Measurements from ENCODE around the gene ENTREP3. TPM values are rescaled to one million over a fixed set of nuclear protein-coding genes. Genes with fewer than 3 reads are reported as not detected.

ENTREP3 gene
- total RNA-seq, 3 donors from 2014 or later (not counting 1 experiment from before 2014, with no cell fraction given), result 6.9 to 10.0 (median 8.9) TPM

DNA sequence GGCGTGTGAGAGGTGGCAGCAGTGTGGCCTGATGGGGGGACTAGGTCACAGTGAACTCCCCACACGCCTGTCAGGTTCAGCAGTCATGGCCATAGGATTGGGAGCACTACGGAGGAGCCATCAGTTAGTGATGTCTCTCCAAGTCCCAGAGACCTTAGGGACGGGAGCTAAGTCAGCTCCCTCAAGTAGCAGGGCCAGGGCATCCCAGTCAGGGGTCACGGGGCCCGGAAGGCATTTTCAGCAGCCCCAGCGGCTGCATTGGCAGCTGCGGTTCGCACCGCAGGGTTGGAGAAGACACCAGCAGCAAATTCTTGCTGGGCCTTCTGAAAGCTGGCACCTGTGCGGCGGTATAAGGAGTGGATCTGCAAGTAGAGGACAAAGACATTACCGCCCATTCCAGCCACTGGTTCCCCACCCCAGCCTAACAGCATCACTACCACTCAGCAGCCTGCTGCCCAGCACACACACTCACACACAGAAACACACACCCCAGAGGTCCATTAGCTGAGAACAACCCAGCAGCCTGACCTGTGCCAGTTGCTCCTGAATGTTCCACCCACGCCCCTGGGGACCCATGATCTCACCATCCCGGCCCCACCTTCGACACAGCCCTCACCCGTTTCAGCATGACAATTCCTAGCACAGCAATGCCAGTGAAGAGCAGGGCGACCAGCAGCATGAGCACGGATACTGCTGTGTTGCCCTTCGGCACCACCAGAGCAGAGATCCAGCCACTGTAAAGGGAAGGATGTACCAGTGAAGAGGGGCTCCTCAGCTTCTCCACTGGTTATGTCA, 972 bp upstream of the ENTREP3 start:
- H3K36me3 ChIP-seq (ENCODE audit: control insufficient read depth, insufficient read depth, low read length), result peaks cover 24% of the 10 kb centered on the region
- ATAC-seq (no peak), DNase-seq (no peak)
- H3K4me1 ChIP-seq (ENCODE audit: control insufficient read depth, insufficient read depth, low read length), result peaks cover 28% of the 10 kb centered on the region
- H3K27ac Mint-ChIP-seq, result peak overlapping the region; percentile 16 to 87
- H3K27me3 Mint-ChIP-seq (ENCODE audit: low read depth in 2 of 2), result no peaks in the 10 kb centered on the region
- H3K9me3 ChIP-seq (ENCODE audit: control insufficient read depth, insufficient read depth, low read length), result no peaks in the 10 kb centered on the region
- no peaks in the 10 kb centered on the region for H3K9me3 Mint-ChIP-seq
- H3K27me3 ChIP-seq (ENCODE audit: control insufficient read depth, insufficient read depth, low read length), result no peaks in the 10 kb centered on the region
- TF ChIP-seq, protein P1, sequence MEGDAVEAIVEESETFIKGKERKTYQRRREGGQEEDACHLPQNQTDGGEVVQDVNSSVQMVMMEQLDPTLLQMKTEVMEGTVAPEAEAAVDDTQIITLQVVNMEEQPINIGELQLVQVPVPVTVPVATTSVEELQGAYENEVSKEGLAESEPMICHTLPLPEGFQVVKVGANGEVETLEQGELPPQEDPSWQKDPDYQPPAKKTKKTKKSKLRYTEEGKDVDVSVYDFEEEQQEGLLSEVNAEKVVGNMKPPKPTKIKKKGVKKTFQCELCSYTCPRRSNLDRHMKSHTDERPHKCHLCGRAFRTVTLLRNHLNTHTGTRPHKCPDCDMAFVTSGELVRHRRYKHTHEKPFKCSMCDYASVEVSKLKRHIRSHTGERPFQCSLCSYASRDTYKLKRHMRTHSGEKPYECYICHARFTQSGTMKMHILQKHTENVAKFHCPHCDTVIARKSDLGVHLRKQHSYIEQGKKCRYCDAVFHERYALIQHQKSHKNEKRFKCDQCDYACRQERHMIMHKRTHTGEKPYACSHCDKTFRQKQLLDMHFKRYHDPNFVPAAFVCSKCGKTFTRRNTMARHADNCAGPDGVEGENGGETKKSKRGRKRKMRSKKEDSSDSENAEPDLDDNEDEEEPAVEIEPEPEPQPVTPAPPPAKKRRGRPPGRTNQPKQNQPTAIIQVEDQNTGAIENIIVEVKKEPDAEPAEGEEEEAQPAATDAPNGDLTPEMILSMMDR (IDR thresholded peaks at IDR 0.05), result no peak
- intact Hi-C loops (cut with micrococcal nuclease), result loop anchor here (10.0 kb wide), 1 partner anchor 249 kb away; no protein-coding TSS in a partner anchor
- H3K4me1 Mint-ChIP-seq, result peaks cover 39 to 43% of the 10 kb centered on the region in 2 donors
- WGBS (ENCODE audit: insufficient coverage), result 93% methylated on average over 20 of the region's 20 CpGs
- H3K36me3 Mint-ChIP-seq, result peaks cover 9% of the 10 kb centered on the region
- no peak overlapping the region for H3K27ac ChIP-seq (ENCODE audit: low read length)
- peak overlapping the region; percentile 90 for H3K4me3 Mint-ChIP-seq
- H3K4me3 ChIP-seq (ENCODE audit: low read length), result no peak overlapping the region

DNA sequence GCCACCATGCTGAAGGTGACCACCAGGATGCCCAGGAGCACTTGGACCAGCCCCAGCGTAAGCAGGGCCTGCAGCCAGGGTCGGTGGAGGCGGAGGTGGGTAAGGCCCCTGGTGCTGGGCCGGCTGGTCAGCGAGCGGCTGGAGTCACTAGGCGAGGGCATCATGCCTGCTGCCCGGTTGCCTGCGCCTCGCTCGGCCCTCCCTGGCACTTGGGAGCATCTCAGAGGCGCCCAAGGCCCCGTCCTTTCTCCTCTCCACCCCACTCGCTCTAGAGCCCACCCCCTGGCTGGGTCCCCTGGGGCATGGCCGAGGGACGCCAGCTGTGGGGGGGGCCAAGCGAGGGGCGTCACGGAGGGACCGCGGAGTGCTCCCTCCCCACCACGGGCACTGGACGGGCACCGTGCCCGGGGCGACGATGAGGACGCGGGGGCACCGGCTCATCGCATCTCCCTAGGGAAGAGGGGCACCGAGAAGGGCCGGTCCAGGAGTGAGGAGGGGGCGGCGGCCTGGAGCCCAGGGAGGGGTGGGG, 505 bp downstream of the ENTREP3 start:
- H3K9me3 ChIP-seq (ENCODE audit: control insufficient read depth, insufficient read depth, low read length), result no peaks in the 10 kb centered on the region
- H3K27ac Mint-ChIP-seq, result peak overlapping the region in 1 of 2 donors; percentile 87
- ATAC-seq (no peak), DNase-seq (no peak)
- peaks cover 19% of the 10 kb centered on the region for H3K36me3 ChIP-seq (ENCODE audit: control insufficient read depth, insufficient read depth, low read length)
- peak overlapping the region; percentile 90 for H3K4me3 Mint-ChIP-seq
- H3K9me3 Mint-ChIP-seq, result no peaks in the 10 kb centered on the region
- no peaks in the 10 kb centered on the region for H3K27me3 Mint-ChIP-seq (ENCODE audit: low read depth in 2 of 2)
- TF ChIP-seq, protein P1 (IDR thresholded peaks at IDR 0.05), result no peak
- 13% methylated on average over 35 of the region's 35 CpGs for WGBS (ENCODE audit: insufficient coverage)
- H3K36me3 Mint-ChIP-seq, result peaks cover 9% of the 10 kb centered on the region
- no peak overlapping the region for H3K27ac ChIP-seq (ENCODE audit: low read length)
- peaks cover 31 to 37% of the 10 kb centered on the region in 2 donors for H3K4me1 Mint-ChIP-seq
- no peaks in the 10 kb centered on the region for H3K27me3 ChIP-seq (ENCODE audit: control insufficient read depth, insufficient read depth, low read length)
- peak overlapping the region; percentile 85 for H3K4me3 ChIP-seq (ENCODE audit: low read length)
- intact Hi-C loops (cut with micrococcal nuclease), result loop anchor here (10.0 kb wide), 1 partner anchor 250 kb away; no protein-coding TSS in a partner anchor
- peaks cover 33% of the 10 kb centered on the region for H3K4me1 ChIP-seq (ENCODE audit: control insufficient read depth, insufficient read depth, low read length)

DNA sequence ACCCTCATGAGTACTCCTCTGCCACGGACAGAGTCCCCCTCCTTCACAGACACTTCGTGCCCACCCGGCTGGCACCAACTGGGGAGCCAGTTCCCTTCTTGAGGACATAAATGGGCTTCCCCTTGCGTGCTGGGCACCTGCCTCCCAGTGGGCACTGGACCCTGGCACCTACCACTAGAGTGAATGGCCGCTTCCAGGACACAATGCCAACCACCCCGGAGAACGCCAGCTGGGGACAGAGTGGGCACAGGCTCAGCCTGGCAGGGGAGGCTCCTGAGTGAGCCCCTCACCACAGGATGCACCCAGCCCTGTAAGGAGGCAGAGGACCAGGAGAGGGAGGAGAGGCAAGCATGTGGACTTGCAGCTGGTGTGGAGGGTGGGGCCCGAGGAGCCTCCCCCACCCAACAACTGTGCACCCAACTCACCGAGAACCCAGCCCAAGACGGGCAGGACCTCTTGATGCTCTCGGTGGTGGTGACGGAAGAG, 1.0 kb downstream of the ENTREP3 start:
- TF ChIP-seq, protein P1 (IDR thresholded peaks at IDR 0.05), result no peak
- Mint-ChIP-seq H3K36me3 (peaks cover 9% of the 10 kb centered on the region), H3K27me3 (ENCODE audit: low read depth in 2 of 2) (no peaks in the 10 kb centered on the region), H3K27ac (peak overlapping the region in 1 of 2 donors; percentile 63), H3K4me1 (peaks cover 31 to 37% of the 10 kb centered on the region in 2 donors), H3K4me3 (peak overlapping the region; percentile 86), H3K9me3 (no peaks in the 10 kb centered on the region)
- ATAC-seq, result no peak
- Histone ChIP-seq H3K27me3 (ENCODE audit: control insufficient read depth, insufficient read depth, low read length) (no peaks in the 10 kb centered on the region), H3K36me3 (ENCODE audit: control insufficient read depth, insufficient read depth, low read length) (peaks cover 19% of the 10 kb centered on the region), H3K4me1 (ENCODE audit: control insufficient read depth, insufficient read depth, low read length) (peaks cover 33% of the 10 kb centered on the region), H3K4me3 (ENCODE audit: low read length) (no peak overlapping the region), H3K27ac (ENCODE audit: low read length) (no peak overlapping the region), H3K9me3 (ENCODE audit: control insufficient read depth, insufficient read depth, low read length) (no peaks in the 10 kb centered on the region)
- intact Hi-C loops (cut with micrococcal nuclease), result loop anchor here (10.0 kb wide), 1 partner anchor 251 kb away; no protein-coding TSS in a partner anchor
- no peak for DNase-seq
- 83% methylated on average over 11 of the region's 12 CpGs for WGBS (ENCODE audit: insufficient coverage)

Data from natural killer cell (primary cell).